WI38 (cell line): Measurements from ENCODE around the gene C2orf81.

Source experiments
- H3K4me3 ChIP-seq: 2 replicates; pipeline ENCODE4 v1.5.1; 2011; ENCODE audit warnings: low read depth, mild to moderate bottlenecking, control low read depth, low read length
- TF ChIP-seq, protein P1 (sequence below): IDR thresholded peaks from 2 replicates; pipeline ENCODE4 v1.5.1; 2012; ENCODE audit warnings: low read depth, mild to moderate bottlenecking, control low read depth, low read length

C2orf81 gene

GRCh38 chr2:74440378-74441169 is 19.2 kb upstream of the C2orf81 start:
- TF ChIP-seq, protein P1, sequence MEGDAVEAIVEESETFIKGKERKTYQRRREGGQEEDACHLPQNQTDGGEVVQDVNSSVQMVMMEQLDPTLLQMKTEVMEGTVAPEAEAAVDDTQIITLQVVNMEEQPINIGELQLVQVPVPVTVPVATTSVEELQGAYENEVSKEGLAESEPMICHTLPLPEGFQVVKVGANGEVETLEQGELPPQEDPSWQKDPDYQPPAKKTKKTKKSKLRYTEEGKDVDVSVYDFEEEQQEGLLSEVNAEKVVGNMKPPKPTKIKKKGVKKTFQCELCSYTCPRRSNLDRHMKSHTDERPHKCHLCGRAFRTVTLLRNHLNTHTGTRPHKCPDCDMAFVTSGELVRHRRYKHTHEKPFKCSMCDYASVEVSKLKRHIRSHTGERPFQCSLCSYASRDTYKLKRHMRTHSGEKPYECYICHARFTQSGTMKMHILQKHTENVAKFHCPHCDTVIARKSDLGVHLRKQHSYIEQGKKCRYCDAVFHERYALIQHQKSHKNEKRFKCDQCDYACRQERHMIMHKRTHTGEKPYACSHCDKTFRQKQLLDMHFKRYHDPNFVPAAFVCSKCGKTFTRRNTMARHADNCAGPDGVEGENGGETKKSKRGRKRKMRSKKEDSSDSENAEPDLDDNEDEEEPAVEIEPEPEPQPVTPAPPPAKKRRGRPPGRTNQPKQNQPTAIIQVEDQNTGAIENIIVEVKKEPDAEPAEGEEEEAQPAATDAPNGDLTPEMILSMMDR: no peak
- H3K4me3 ChIP-seq: peak overlapping the region; percentile 65

DNA sequence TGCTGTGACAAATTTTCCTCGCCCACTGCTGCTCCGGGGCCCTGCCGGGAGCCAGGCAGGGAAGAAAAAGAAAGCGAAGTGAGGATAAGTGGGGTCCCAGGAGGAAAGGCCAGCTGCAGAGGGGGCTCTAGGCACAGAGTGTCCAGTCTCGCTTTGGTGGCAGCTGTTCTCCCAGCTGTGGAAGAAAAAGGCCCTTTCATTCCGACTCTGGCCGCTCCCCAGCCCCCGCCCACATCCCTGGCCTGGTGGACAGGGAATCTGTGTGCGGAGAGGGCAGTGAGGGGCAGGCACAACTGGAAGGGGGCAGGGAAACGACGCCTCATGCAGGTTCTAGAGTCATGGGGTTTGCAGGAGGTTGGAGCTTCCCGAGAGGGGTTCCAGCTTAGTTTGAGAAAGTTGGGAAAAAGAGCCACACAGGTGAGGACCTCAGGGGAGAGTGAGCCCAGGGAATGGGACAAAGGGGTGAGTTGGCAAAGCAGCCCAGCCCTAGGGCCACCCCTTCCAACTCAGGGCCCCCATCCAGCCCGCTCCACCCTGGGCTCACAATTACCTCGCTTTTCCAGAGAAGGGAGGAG is 18.5 kb upstream of the C2orf81 start:
- H3K4me3 ChIP-seq: peak overlapping the region; percentile 65
- TF ChIP-seq, protein P1: no peak

DNA sequence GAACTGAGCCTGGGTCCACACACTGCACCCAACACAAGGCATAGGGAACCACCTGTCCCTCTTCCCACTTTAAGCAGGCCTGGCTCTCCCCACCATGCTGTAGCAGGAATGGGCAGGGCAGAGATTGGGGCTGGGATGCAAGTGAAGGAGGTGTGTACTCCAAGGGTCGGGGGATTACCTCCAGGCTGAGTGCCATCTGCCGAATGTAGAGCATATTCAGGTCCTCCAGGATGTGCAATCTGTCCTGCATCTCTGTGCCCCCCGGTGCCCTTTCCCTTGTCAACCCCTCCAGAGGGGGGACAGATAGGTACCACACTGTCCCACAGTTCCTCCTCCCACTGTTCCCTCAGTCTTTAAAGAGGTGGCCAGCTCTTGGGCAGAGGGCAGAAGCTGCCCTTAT is 18.0 kb upstream of the C2orf81 start:
- TF ChIP-seq, protein P1: no peak
- peak overlapping the region; percentile 65 for H3K4me3 ChIP-seq

DNA sequence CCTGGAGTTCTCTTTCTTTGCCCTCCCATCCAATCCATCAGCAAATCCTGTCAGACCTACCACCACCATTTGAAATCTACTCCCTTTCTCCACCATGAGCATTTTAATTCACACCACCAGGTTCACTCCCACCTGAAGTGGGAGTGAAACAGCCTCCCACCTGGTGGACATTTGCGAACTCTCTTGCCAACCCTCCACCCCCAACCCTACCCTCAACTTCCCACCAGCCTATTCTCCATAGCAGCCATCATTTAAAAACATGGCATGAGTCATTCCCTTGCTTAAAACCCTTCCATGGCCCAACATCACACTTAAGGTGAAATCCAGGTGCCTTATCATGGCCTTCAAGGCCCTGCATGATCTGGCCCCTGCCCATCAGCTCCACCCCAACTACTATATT is 16.8 kb upstream of the C2orf81 start:
- H3K4me3 ChIP-seq: no peak overlapping the region
- TF ChIP-seq, protein P1: no peak

DNA sequence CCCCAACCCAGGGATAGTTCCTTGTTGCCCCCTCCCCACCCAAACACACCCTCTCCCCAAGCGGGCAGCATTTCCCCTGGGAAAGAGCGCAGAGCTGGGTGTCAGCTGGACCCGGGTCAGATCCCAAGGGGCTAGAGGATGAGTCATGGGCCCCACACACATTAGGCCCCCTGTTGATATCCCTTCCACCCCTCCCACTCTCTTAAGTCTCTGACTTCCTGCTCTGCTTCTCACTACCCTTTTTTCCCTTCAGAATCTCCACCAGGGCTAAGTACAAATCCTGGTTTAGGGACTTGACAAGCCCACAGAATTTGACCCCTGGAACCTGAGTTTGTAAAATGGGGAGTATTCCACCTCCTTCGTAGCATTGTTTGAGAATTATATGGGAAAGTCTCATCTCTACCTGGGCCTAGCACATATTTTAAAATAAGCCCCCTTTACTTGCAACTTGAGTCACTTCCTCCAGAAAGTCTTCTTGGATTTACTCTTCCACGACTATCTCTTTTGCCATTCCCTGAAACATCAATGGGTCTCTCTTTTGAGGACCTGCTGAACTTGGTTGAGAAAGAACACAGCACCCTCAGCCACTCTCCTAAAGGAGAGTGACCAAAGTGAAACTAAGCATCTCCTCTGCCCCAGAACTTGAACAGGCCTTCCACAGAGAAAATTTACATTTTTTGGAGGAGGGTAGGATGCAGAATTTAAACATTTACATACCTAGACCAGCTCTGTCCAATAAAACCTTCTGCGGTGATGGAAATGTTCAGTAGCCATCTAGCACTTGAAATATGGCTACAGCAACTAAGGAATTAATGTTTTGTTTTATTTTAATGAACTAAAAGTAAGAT is 15.7 kb upstream of the C2orf81 start:
- no peak overlapping the region for H3K4me3 ChIP-seq
- TF ChIP-seq, protein P1: no peak

DNA sequence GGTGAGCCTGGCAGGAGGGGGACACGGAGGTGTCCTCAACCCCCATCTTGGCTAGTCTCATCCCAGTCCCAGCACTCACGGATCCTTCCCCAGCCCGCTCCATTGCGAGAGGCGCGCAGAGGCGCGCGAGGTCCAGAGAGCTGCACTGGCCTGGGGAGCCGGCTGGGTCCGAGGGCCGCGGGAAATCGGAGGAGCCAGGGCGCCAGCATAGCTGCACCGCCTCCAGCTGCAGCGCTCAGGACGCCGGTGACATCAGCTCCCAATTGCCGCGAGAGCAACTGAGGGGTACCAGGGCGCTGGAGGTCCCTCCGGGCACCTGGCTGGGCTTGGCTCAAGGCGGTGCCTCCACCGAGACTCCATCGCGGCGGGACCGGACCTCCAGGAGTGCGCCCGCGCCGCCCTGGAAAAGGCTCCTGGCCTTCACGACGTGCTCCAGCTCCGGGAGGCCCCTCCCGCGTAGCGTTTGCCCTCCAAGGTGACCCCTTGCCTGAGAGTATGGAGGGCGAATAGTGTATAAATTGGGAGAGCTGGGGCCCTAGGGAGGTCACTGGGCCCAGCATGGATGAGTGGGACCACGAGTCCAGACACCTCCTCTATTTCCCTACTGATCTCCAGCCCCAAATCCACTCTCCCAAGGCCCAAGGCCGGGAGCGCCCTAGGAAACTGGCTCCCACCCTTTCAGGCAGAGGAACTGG is 14.8 kb upstream of the C2orf81 start:
- TF ChIP-seq, protein P1: no peak
- H3K4me3 ChIP-seq: no peak overlapping the region
